Type B pancreatic cell (in vitro differentiated cells): ENCODE measurements around the gene TTLL12. TPM values are rescaled to one million over a fixed set of nuclear protein-coding genes. Genes with fewer than 3 reads are reported as not detected.

Experiments
- DNase-seq: peaks from one replicate; pipeline ENCODE4 v3.0.0; 2021; ENCODE audit warnings: mixed read lengths; ENCODE audit not compliant: unreplicated experiment; ENCODE audit errors: extremely low spot score
- H3K27ac Mint-ChIP-seq: 2 replicates; pipeline ENCODE4 v1.8.0; 2021; ENCODE audit warnings: mild to moderate bottlenecking, mixed read lengths
- H3K27me3 Mint-ChIP-seq: 2 replicates; pipeline ENCODE4 v1.8.0; 2021; ENCODE audit warnings: mixed read lengths
- H3K36me3 Mint-ChIP-seq: 2 replicates; pipeline ENCODE4 v1.8.0; 2021; ENCODE audit warnings: mixed read lengths
- H3K4me1 Mint-ChIP-seq: one replicate; pipeline ENCODE4 v1.8.0; 2021; ENCODE audit warnings: mixed read lengths; ENCODE audit not compliant: unreplicated experiment
- H3K4me3 Mint-ChIP-seq: 2 replicates; pipeline ENCODE4 v1.8.0; 2021; ENCODE audit warnings: mild to moderate bottlenecking, mixed read lengths
- H3K9me3 Mint-ChIP-seq: 2 replicates; pipeline ENCODE4 v1.8.0; 2021; ENCODE audit warnings: mixed read lengths
- total RNA-seq: library from RNA; stranded (reverse); gene quantifications from 2 replicates; pipeline ENCODE4 v1.2.1, GENCODE V29; 2021; ENCODE audit warnings: low replicate concordance
- TF ChIP-seq, protein P1 (sequence below): fragments of 200-600 bp; sonication (generic); conservative IDR thresholded peaks from 2 replicates; pipeline ENCODE4 v1.5.0; 2021; ENCODE audit warnings: antibody characterized with exemption, mild to moderate bottlenecking

TTLL12 gene
- total RNA-seq, 1 donor from 2014 or later = 57.3 TPM

DNA sequence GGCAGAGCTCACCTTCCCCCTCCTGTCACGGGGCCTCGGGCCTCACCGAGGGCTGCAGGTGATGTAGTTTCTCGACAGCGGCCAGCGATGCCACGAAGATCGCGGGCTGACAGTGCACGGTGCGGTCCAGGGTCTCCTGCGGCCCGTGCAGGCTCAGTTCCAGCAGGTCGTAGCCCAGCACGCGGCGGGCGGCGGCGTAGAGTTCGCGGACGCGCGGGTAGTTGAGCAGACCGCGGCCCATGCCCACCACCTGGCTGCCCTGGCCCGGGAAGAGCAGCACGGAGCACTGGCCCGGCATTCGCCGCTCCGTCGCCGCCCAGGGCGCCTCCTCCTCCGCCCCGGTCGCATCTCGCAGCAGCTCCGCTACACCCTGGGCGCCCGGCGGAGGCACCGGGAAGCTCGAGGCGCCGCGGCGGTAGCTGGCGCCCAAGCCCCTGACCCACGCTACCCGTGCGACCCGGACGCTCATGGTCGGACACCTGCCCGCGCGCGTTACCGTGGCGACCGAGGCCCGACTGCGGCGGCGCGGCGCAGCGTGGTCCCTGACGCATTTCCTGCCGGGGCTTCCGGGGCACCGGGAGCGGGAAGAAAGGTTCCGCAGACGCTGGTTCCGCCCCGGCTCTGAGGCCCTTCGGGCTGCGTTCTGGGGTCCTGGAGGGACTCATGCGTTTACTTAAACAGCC lies 43.9 kb downstream of the TTLL12 start, which contains the start of gene MCAT:
TSS of gene MCAT (minus strand) at position 519 of the 683 bp plus-strand sequence. CDS start at position 469, 50 bp downstream.
- Mint-ChIP-seq H3K27ac (peak within 1 kb of the TSS; percentile 86), H3K27me3 (peaks cover 2% of the 10 kb centered on the region), H3K9me3 (no peaks in the 10 kb centered on the region), H3K36me3 (peaks cover 10% of the 10 kb centered on the region), H3K4me3 (peak within 1 kb of the TSS; percentile 91), H3K4me1 (peaks cover 14% of the 10 kb centered on the region)
- peak; percentile 83 for DNase-seq
- TF ChIP-seq, protein P1, sequence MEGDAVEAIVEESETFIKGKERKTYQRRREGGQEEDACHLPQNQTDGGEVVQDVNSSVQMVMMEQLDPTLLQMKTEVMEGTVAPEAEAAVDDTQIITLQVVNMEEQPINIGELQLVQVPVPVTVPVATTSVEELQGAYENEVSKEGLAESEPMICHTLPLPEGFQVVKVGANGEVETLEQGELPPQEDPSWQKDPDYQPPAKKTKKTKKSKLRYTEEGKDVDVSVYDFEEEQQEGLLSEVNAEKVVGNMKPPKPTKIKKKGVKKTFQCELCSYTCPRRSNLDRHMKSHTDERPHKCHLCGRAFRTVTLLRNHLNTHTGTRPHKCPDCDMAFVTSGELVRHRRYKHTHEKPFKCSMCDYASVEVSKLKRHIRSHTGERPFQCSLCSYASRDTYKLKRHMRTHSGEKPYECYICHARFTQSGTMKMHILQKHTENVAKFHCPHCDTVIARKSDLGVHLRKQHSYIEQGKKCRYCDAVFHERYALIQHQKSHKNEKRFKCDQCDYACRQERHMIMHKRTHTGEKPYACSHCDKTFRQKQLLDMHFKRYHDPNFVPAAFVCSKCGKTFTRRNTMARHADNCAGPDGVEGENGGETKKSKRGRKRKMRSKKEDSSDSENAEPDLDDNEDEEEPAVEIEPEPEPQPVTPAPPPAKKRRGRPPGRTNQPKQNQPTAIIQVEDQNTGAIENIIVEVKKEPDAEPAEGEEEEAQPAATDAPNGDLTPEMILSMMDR = no peak

DNA sequence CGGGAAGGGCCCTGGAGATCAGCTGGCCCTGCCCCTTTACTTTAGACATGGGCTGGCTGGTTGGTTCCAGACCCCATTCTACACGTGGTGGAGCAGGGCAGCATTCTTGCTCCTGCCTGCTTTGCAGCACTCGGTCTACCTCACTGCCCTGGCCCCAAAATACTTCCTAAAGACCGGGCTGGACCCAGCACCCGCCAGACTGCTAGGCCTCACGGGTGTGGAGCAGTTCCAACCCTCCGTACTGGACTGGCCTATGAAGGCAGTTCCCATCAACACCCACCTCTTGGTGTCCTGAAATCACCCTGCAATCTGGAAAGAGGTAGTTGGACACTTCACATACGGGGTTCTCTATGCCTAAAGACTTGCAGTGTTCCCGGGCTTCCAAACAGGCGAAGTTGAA lies 50.1 kb downstream of the TTLL12 start:
- H3K27me3 Mint-ChIP-seq = no peaks in the 10 kb centered on the region
- H3K27ac Mint-ChIP-seq = no peak overlapping the region
- H3K4me3 Mint-ChIP-seq = no peak overlapping the region
- H3K36me3 Mint-ChIP-seq = peaks cover 14% of the 10 kb centered on the region
- no peak for DNase-seq
- H3K4me1 Mint-ChIP-seq = peaks cover 5% of the 10 kb centered on the region
- no peaks in the 10 kb centered on the region for H3K9me3 Mint-ChIP-seq
- TF ChIP-seq, protein P1 = no peak

DNA sequence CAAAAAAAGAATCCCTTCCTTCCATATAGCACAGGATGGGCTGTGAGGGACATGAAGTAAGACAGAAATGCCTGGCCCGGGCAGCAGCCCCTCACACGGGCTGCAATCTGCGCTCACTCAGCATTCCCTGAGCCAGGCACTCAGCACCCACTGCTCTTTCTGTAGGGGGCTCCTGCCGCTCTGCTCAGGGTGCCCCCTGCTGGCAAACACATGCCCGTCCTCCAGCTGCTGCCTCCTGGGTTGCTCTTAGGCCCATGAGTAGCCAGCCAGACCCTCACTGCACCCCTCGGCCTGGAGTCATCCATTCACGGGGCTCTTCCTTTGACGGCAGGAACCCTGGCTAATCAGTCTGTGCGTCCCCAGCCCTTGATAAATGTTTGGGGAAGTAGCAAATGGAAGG lies 50.7 kb downstream of the TTLL12 start:
- TF ChIP-seq, protein P1 = peak; percentile 78
- H3K9me3 Mint-ChIP-seq = no peaks in the 10 kb centered on the region
- peaks cover 14% of the 10 kb centered on the region for H3K36me3 Mint-ChIP-seq
- H3K27me3 Mint-ChIP-seq = no peaks in the 10 kb centered on the region
- no peak overlapping the region for H3K4me3 Mint-ChIP-seq
- DNase-seq = no peak
- peaks cover 5% of the 10 kb centered on the region for H3K4me1 Mint-ChIP-seq
- H3K27ac Mint-ChIP-seq = peak overlapping the region; percentile 11

DNA sequence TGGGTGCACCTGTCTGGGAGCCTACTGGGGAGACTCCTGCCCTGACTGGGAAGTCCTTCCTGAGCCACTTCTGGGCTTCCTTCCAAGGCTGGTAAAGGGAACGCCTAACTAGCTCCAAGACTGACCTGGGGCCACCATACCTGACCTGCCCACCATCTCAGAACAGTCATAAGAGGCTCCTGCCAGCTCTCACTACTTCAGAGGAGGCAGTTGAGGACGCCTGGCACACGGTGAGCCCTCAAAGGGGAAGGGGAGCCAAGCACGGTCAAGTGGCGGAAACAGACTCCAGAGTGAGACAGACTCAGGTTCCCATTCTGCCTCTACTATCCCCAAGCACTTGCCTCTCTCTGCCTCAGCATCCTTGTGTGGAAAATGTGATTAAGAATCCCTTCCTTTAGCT lies 51.4 kb downstream of the TTLL12 start:
- H3K36me3 Mint-ChIP-seq = peaks cover 10% of the 10 kb centered on the region
- H3K9me3 Mint-ChIP-seq = no peaks in the 10 kb centered on the region
- H3K27ac Mint-ChIP-seq = no peak overlapping the region
- TF ChIP-seq, protein P1 = no peak
- H3K27me3 Mint-ChIP-seq = no peaks in the 10 kb centered on the region
- no peak overlapping the region for H3K4me3 Mint-ChIP-seq
- no peak for DNase-seq
- no peaks in the 10 kb centered on the region for H3K4me1 Mint-ChIP-seq

DNA sequence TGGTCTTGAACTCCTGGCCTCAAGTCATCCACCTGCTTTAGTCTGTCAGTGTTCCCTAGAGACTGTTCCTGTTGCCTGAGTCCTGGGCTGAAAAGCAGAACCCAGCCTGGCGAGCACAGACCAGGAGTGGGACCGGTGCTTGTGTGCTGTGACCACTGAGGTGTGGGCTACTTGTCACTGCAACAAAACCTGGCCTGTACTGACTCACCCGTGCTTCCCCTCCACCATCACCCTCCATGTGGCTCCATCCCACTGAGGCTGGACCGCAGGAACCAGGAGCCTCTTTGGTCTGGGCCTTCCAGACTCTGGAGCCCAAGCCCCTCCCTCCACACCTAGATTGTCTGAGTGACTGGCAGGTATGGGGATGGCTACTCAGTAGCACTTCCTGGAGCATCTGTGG lies 52.4 kb downstream of the TTLL12 start:
- Mint-ChIP-seq H3K27ac (no peak overlapping the region), H3K4me1 (no peaks in the 10 kb centered on the region), H3K4me3 (no peak overlapping the region), H3K36me3 (peaks cover 7% of the 10 kb centered on the region), H3K27me3 (no peaks in the 10 kb centered on the region), H3K9me3 (no peaks in the 10 kb centered on the region)
- no peak for DNase-seq
- TF ChIP-seq, protein P1 = no peak
